Body of pancreas (tissue), 4 donors: ENCODE measurements around the gene RSRC1.

Experiments
- POLR2A ChIP-seq, 3 donors: fragments of 450-650 bp; IDR thresholded peaks; one replicate each; pipeline ENCODE4 v1.6.1; 2016; ENCODE audit warnings: antibody characterized with exemption in 3 of 3, mild to moderate bottlenecking in 2 of 3
- TF ChIP-seq, protein P1 (sequence below), 7 experiments: fragments of 450-650 bp in 4 of 7; fragments of 200-600 bp in 3 of 7; sonication (generic) in 3 of 7; IDR thresholded peaks; one replicate each; pipeline ENCODE4 v1.5.1; 2016 to 2019; ENCODE audit warnings: antibody characterized with exemption in 7 of 7

DNA sequence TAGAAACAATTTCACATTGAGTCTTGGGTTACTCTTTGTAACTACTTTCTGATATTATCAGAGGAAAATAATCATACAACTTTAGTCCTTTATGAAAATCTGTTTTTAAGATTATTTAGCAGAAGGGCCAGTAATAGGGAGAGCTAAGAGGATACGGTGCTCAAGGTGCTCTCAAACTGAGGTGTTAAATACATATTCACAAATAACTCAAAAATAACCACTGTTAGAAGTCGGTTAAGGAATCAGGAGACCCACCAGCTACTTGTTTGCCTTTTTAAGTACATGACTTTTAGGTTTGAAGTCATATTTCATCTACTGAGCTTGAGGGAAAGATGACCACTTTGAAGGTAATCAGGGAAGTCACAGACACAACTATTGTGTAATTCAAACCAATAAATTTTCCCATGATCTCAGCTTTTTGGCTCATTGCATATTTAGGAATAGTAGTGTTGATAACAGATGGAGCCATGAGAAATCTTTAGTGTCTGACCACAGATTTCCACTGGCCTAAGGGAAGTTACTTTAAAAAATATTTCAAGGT, 1.4 kb upstream of the RSRC1 start:
- no peak for TF ChIP-seq POLR2A (IDR thresholded peaks at IDR 0.05)
- TF ChIP-seq, protein P1, sequence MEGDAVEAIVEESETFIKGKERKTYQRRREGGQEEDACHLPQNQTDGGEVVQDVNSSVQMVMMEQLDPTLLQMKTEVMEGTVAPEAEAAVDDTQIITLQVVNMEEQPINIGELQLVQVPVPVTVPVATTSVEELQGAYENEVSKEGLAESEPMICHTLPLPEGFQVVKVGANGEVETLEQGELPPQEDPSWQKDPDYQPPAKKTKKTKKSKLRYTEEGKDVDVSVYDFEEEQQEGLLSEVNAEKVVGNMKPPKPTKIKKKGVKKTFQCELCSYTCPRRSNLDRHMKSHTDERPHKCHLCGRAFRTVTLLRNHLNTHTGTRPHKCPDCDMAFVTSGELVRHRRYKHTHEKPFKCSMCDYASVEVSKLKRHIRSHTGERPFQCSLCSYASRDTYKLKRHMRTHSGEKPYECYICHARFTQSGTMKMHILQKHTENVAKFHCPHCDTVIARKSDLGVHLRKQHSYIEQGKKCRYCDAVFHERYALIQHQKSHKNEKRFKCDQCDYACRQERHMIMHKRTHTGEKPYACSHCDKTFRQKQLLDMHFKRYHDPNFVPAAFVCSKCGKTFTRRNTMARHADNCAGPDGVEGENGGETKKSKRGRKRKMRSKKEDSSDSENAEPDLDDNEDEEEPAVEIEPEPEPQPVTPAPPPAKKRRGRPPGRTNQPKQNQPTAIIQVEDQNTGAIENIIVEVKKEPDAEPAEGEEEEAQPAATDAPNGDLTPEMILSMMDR (IDR thresholded peaks at IDR 0.05) = no peak
